K562 (cell line): Measurements from ENCODE around the gene PAGE5. TPM values are rescaled to one million over a fixed set of nuclear protein-coding genes. Genes with fewer than 3 reads are reported as not detected.
A peak's percentile ranks its signal among the peaks of the same experiment; 100 is the strongest.

Source experiments
- ATAC-seq: fragments of 200-7000 bp; cut with Tn5 transposase; 3 replicates; pipeline ENCODE4 v1.9.1; 2020; ENCODE audit warnings: moderate library complexity
- BruUV-seq: library from RNA; stranded (reverse); fragments of 400-500 nt; replicated peaks from 2 replicates; lab custom pipeline; 2021; lab: Mats Ljungman, UMichigan
- CTCF ChIA-PET: fragments of 300-600 bp; formaldehyde crosslinking; extraction: SDS; loops from one replicate; lab custom pipeline; 2021; ENCODE audit warnings: low intra/inter-chr PET ratio; lab: Yijun Ruan, JAX
- POLR2A ChIA-PET: fragments of 300-600, 350-650 bp; sonication (Branson Sonifier 250); formaldehyde crosslinking; extraction: SDS; loops from one replicate; lab custom pipeline; 2021; ENCODE audit warnings: antibody characterized with exemption, inconsistent platforms; lab: Yijun Ruan, JAX
- DNase-seq, 4 experiments: peaks; one replicate each; pipeline versions ENCODE4 v3.0.0 to v3.0.0-alpha.2; 2011 to 2018; ENCODE audit warnings: low spot score in 3 of 4, mixed read lengths in 3 of 4; ENCODE audit errors: extremely low read depth in 1 of 4
- FAIRE-seq: peaks from 2 replicates; lab custom pipeline; 2011; peaks lifted over from hg19 to GRCh38; lab: Jason Lieb, UNC
- H2AFZ ChIP-seq: 2 replicates; pipeline ENCODE4 v1.6.0; 2011; ENCODE audit warnings: low read depth, low read length, control low read depth, inconsistent platforms
- H3K27ac ChIP-seq: fragments of 200-600 bp; 3 replicates; pipeline ENCODE4 v1.8.0; 2011; ENCODE audit warnings: low read depth, mild to moderate bottlenecking, control low read depth, inconsistent platforms, low read length, moderate library complexity, mixed read lengths; ENCODE audit errors: extremely low read depth
- H3K27me3 ChIP-seq, 2 experiments: fragments of 300-600 bp in 1 of 2; 2 replicates in 1 of 2; 3 replicates in 1 of 2; pipeline versions ENCODE4 v1.6.0 to v1.8.0; 2011; ENCODE audit warnings: inconsistent platforms in 2 of 2, low read length in 2 of 2, mild to moderate bottlenecking in 1 of 2, mixed read lengths in 1 of 2, moderate library complexity in 1 of 2; ENCODE audit not compliant: control insufficient read depth in 2 of 2, insufficient read depth in 2 of 2
- H3K36me3 ChIP-seq: fragments of 300-600 bp; 3 replicates; pipeline ENCODE4 v1.8.0; 2011; ENCODE audit warnings: mild to moderate bottlenecking, low read length, inconsistent platforms; ENCODE audit not compliant: control insufficient read depth, insufficient read depth
- H3K4me1 ChIP-seq, 2 experiments: fragments of 200-600 bp in 1 of 2; replicated peaks in 1 of 2; 2 replicates in 1 of 2; 3 replicates in 1 of 2; pipeline versions ENCODE4 v1.5.1 to v1.8.0; 2011; ENCODE audit warnings: inconsistent platforms in 2 of 2, low read length in 2 of 2, mild to moderate bottlenecking in 1 of 2, mixed read lengths in 1 of 2, moderate library complexity in 1 of 2; ENCODE audit not compliant: control insufficient read depth in 2 of 2, insufficient read depth in 2 of 2
- H3K4me2 ChIP-seq: 2 replicates; pipeline ENCODE4 v1.6.1; 2011; ENCODE audit warnings: low read length, control low read depth, inconsistent platforms, mixed read lengths; ENCODE audit not compliant: insufficient read depth
- H3K4me3 ChIP-seq: fragments of 200-600 bp; sonication (generic), shearing (Covaris generic); 2 replicates; pipeline ENCODE4 v1.5.1; 2016; ENCODE audit warnings: control low read depth, inconsistent platforms
- H3K79me2 ChIP-seq: fragments of 200-600 bp; 3 replicates; pipeline ENCODE4 v1.8.0; 2011; ENCODE audit warnings: low read length, inconsistent platforms; ENCODE audit not compliant: control insufficient read depth, insufficient read depth
- H3K9ac ChIP-seq, 2 experiments: 2 replicates each; pipeline versions ENCODE4 v1.6.0 to v1.6.1; 2011; ENCODE audit warnings: low read depth in 2 of 2, low read length in 2 of 2, control low read depth in 1 of 2, inconsistent platforms in 1 of 2, mild to moderate bottlenecking in 1 of 2, mixed read lengths in 1 of 2; ENCODE audit not compliant: insufficient read depth in 1 of 2
- H3K9me1 ChIP-seq: one replicate; pipeline ENCODE4 v1.6.0; 2011; ENCODE audit warnings: inconsistent platforms, mild to moderate bottlenecking, low read length, moderate library complexity; ENCODE audit not compliant: control insufficient read depth, insufficient read depth
- H3K9me3 ChIP-seq: replicated peaks from 2 replicates; pipeline ENCODE4 v1.5.1; 2011; ENCODE audit warnings: low read depth, low read length, inconsistent platforms; ENCODE audit not compliant: control insufficient read depth, insufficient read depth
- H4K20me1 ChIP-seq: replicated peaks from 2 replicates; pipeline ENCODE4 v1.6.1; 2011; ENCODE audit warnings: low read length, inconsistent platforms, mixed read lengths; ENCODE audit not compliant: control insufficient read depth, insufficient read depth
- C11orf30 ChIP-seq: fragments of 450-650 bp; IDR thresholded peaks from 2 replicates; pipeline ENCODE4 v1.6.1; 2016; ENCODE audit warnings: low read depth, mild to moderate bottlenecking
- CC2D1A ChIP-seq: fragments of 450-650 bp; IDR thresholded peaks from 2 replicates; pipeline ENCODE4 v1.6.1; 2017; ENCODE audit warnings: mild to moderate bottlenecking
- GTF2A2 ChIP-seq: IDR thresholded peaks from 2 replicates; pipeline ENCODE4 v1.6.1; 2016; ENCODE audit warnings: mild to moderate bottlenecking, missing genetic modification characterization, missing compliant biosample characterization
- HDAC6 ChIP-seq: IDR thresholded peaks from 2 replicates; pipeline ENCODE4 v1.6.1; 2012; ENCODE audit warnings: low read depth, mild to moderate bottlenecking, control low read depth, inconsistent platforms, low read length, moderate library complexity
- MAFF ChIP-seq: IDR thresholded peaks from 2 replicates; pipeline ENCODE4 v1.6.1; 2012; ENCODE audit warnings: low read length, improper control_type of control experiment
- NCOR1 ChIP-seq: fragments of 450-650 bp; IDR thresholded peaks from 2 replicates; pipeline ENCODE4 v1.6.1; 2016; ENCODE audit warnings: mild to moderate bottlenecking, moderate library complexity
- NFE2L1 ChIP-seq: fragments of 450-650 bp; IDR thresholded peaks from 2 replicates; pipeline ENCODE4 v1.6.1; 2016; ENCODE audit warnings: missing genetic modification characterization, low read depth, mild to moderate bottlenecking, missing compliant biosample characterization, moderate library complexity, borderline replicate concordance
- PCBP1 ChIP-seq: fragments of 200-400 bp; formaldehyde crosslinking; IDR thresholded peaks from 2 replicates; pipeline ENCODE4 v1.6.1; 2018; ENCODE audit warnings: mild to moderate bottlenecking, low read depth, low read length; ENCODE audit not compliant: poor library complexity, severe bottlenecking
- POLR2H ChIP-seq: IDR thresholded peaks from 2 replicates; pipeline ENCODE4 v1.6.1; 2016; ENCODE audit warnings: missing genetic modification characterization, low read depth, mild to moderate bottlenecking, control low read depth, missing compliant biosample characterization, moderate library complexity
- TBP ChIP-seq: optimal IDR thresholded peaks from 2 replicates; pipeline ENCODE3; 2011; ENCODE audit warnings: low read depth, low read length, improper control_type of control experiment
- XRCC5 ChIP-seq: fragments of 200-400 bp; formaldehyde crosslinking; IDR thresholded peaks from 2 replicates; pipeline ENCODE4 v1.6.1; 2017; ENCODE audit warnings: low read depth, mild to moderate bottlenecking, low read length
- ZBTB8A ChIP-seq: fragments of 450-650 bp; IDR thresholded peaks from 2 replicates; pipeline ENCODE4 v1.6.1; 2018; ENCODE audit warnings: mild to moderate bottlenecking, moderate library complexity; ENCODE audit not compliant: partially characterized antibody
- ZNF274 ChIP-seq: IDR thresholded peaks from 2 replicates; pipeline ENCODE4 v1.6.1; 2011; ENCODE audit warnings: low read depth, mild to moderate bottlenecking, low read length, moderate library complexity, borderline replicate concordance
- ZNF316 ChIP-seq: fragments of 450-650 bp; IDR thresholded peaks from 2 replicates; pipeline ENCODE4 v1.6.1; 2016
- ZNF780A ChIP-seq: fragments of 250-450 bp; sonication (Bioruptor Pico); IDR thresholded peaks from 2 replicates; pipeline ENCODE4 v1.5.0; 2021; ENCODE audit warnings: mild to moderate bottlenecking
- WGBS: fragments of 100-300 bp; shearing (Covaris generic); methylation state at CpG from one replicate; pipeline ENCODE4 v1.1.6; 2016; ENCODE audit warnings: low coverage, mixed read lengths; ENCODE audit not compliant: insufficient coverage; ENCODE audit errors: missing lambda C conversion rate; 5-methylcytosine and 5-hydroxymethylcytosine counted together
- in situ Hi-C: fragments of 300-500 bp; cut with MboI; formaldehyde crosslinking; loops from 4 replicates; pipeline ENCODE4 v1.15.0; 2018; ENCODE audit warnings: inconsistent platforms, mixed read lengths
- intact Hi-C: fragments of 100-400 bp; cut with micrococcal nuclease; formaldehyde crosslinking; loops from 2 replicates; pipeline ENCODE4 v1.14.2; 2022
- polyA plus RNA-seq, 8 experiments: library from polyadenylated mRNA; depleted of rRNA in 4 of 8; stranded (reverse) in 5 of 8; unstranded in 3 of 8; fragments of >200 nt; fragmentation: Nextera tagmentation in 2 of 8; fragmentation: Illumina TruSeq in 1 of 8; extraction: Ambion mirVana in 2 of 8; extraction: Trizol in 1 of 8; gene quantifications; 2 replicates each; pipeline versions ENCODE4 v1.2.1 to v1.2.3, GENCODE V29; 2011 to 2014; ENCODE audit warnings: inconsistent platforms in 1 of 8, missing spikeins in 1 of 8
- total RNA-seq, 7 experiments: library from RNA; depleted of rRNA in 6 of 7; stranded (reverse); fragments of >200 nt in 6 of 7; fragmentation: Illumina TruSeq in 2 of 7; extraction: Trizol in 2 of 7; gene quantifications; 2 replicates each; pipeline versions ENCODE4 v1.2.1 to v1.2.3, GENCODE V29; 2011 to 2021; ENCODE audit warnings: low replicate concordance in 1 of 7
- TF ChIP-seq, protein P1 (sequence below), 2 experiments: fragments of 250-450 bp in 1 of 2; fragments of 450-650 bp in 1 of 2; sonication (Bioruptor Pico) in 1 of 2; IDR thresholded peaks; 2 replicates each; pipeline versions ENCODE4 v1.6.1 to v1.8.0; 2016 to 2021; ENCODE audit warnings: mild to moderate bottlenecking in 2 of 2, moderate library complexity in 2 of 2, missing compliant biosample characterization in 1 of 2, missing genetic modification characterization in 1 of 2
- TF ChIP-seq, protein P2 (sequence below): fragments of 250-450 bp; sonication (Bioruptor Pico); IDR thresholded peaks from 2 replicates; pipeline ENCODE4 v1.4.0; 2020

The PAGE5 gene
- total and polyA plus RNA-seq, 9 of the 15 experiments (the other 6 are each of a cell fraction or from before 2014, with no cell fraction given) = 146 to 571 (median 342) TPM

DNA sequence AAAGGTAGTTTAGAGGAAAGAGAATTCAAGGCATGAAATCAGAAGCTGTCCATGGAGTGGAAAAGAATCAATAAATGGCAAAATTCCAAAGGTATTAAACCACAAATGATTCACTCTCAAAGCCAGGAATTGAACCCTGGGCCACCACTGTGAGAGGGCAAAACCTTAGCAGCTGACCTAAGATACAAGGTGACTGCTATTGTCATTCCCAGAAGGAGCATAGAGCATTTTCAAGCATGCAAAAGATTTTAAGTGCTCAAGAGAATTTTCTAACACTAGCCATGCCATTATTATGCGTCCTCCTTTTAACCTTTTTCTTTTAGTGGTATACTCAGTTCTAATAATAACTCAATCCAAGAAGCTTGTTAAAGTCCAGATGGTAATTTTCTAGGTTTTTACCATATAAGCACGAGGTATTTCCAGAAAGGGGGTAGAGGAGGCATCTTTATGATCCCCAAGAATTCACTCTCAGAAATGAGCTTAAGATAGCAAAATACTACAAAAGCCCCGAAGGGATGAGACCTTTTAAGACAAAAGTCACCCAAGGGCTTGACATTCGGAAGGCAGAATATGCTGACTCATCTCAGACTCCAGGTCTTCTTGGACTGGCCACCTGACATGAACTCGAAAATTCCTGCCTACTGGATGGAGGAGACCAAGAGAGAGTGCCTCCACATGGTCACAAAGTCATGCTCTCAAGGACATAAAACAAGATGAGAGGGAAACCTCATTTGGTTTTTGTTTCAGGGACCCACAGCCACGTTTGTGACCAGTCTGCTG lies 13.8 kb upstream of the PAGE5 start:
- no peak; the same call in 2 of the 3 replicates for ATAC-seq
- CTCF ChIA-PET = no interaction called here
- in situ Hi-C loops = no loop called here
- H3K36me3 ChIP-seq = no peaks in the 10 kb centered on the region
- no peak overlapping the region for H2AFZ ChIP-seq
- H3K9me3 ChIP-seq = no peaks in the 10 kb centered on the region
- H3K4me3 ChIP-seq = no peak overlapping the region
- H3K79me2 ChIP-seq = no peaks in the 10 kb centered on the region
- no TSS peak for BruUV-seq
- no peak overlapping the region for H3K4me2 ChIP-seq
- no peak for FAIRE-seq
- no peaks in the 10 kb centered on the region for H3K9me1 ChIP-seq
- peak in 1 of 4 experiments; percentile 32 for DNase-seq
- H3K27ac ChIP-seq = no peak overlapping the region
- POLR2A ChIA-PET = no interaction called here
- no peaks in the 10 kb centered on the region for H4K20me1 ChIP-seq
- H3K27me3 ChIP-seq = no peaks in the 10 kb centered on the region
- H3K9ac ChIP-seq = no peak overlapping the region
- H3K4me1 ChIP-seq = no peaks in the 10 kb centered on the region; a peak in 1 of 5 replicates
- intact Hi-C loops = loop anchor here (5.0 kb wide), 1 partner anchor 69 kb away; no protein-coding TSS in a partner anchor
- 4% methylated on average over 6 of the region's 6 CpGs for WGBS
- TF ChIP-seq C11orf30 = peak; percentile 90
- no peak for TF ChIP-seq CC2D1A
- TF ChIP-seq XRCC5 = no peak
- TF ChIP-seq TBP = peak; percentile 66
- TF ChIP-seq ZNF780A (CRISPR knock-in tag) = no peak
- TF ChIP-seq, protein P1, sequence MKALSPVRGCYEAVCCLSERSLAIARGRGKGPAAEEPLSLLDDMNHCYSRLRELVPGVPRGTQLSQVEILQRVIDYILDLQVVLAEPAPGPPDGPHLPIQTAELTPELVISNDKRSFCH (CRISPR knock-in tag; IDR thresholded peaks at IDR 0.05) = no peak
- TF ChIP-seq, protein P1 (tag; IDR thresholded peaks at IDR 0.05) = no peak
- peak; percentile 86 for TF ChIP-seq MAFF
- no peak for TF ChIP-seq ZBTB8A
- TF ChIP-seq, protein P2, sequence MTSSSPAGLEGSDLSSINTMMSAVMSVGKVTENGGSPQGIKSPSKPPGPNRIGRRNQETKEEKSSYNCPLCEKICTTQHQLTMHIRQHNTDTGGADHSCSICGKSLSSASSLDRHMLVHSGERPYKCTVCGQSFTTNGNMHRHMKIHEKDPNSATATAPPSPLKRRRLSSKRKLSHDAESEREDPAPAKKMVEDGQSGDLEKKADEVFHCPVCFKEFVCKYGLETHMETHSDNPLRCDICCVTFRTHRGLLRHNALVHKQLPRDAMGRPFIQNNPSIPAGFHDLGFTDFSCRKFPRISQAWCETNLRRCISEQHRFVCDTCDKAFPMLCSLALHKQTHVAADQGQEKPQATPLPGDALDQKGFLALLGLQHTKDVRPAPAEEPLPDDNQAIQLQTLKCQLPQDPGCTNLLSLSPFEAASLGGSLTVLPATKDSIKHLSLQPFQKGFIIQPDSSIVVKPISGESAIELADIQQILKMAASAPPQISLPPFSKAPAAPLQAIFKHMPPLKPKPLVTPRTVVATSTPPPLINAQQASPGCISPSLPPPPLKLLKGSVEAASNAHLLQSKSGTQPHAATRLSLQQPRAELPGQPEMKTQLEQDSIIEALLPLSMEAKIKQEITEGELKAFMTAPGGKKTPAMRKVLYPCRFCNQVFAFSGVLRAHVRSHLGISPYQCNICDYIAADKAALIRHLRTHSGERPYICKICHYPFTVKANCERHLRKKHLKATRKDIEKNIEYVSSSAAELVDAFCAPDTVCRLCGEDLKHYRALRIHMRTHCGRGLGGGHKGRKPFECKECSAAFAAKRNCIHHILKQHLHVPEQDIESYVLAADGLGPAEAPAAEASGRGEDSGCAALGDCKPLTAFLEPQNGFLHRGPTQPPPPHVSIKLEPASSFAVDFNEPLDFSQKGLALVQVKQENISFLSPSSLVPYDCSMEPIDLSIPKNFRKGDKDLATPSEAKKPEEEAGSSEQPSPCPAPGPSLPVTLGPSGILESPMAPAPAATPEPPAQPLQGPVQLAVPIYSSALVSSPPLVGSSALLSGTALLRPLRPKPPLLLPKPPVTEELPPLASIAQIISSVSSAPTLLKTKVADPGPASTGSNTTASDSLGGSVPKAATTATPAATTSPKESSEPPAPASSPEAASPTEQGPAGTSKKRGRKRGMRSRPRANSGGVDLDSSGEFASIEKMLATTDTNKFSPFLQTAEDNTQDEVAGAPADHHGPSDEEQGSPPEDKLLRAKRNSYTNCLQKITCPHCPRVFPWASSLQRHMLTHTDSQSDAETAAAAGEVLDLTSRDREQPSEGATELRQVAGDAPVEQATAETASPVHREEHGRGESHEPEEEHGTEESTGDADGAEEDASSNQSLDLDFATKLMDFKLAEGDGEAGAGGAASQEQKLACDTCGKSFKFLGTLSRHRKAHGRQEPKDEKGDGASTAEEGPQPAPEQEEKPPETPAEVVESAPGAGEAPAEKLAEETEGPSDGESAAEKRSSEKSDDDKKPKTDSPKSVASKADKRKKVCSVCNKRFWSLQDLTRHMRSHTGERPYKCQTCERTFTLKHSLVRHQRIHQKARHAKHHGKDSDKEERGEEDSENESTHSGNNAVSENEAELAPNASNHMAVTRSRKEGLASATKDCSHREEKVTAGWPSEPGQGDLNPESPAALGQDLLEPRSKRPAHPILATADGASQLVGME (CRISPR knock-in tag) = no peak
- TF ChIP-seq PCBP1 = no peak
- peak; percentile 95 for TF ChIP-seq ZNF316
- peak; percentile 70 for TF ChIP-seq NFE2L1 (tag)
- no peak for TF ChIP-seq ZNF274
- no peak for TF ChIP-seq GTF2A2 (tag)
- TF ChIP-seq HDAC6 = no peak
- no peak for TF ChIP-seq NCOR1
- TF ChIP-seq POLR2H = peak; percentile 36; the same call in 1 of the 2 replicates
